AML-193 (cell line): Measurements from ENCODE around the gene UBLCP1.
A peak's percentile ranks its signal among the peaks of the same experiment; 100 is the strongest.
"Not testable (repeated sequence)": the region's sequence is repeated elsewhere in the genome, so short reads cannot be mapped to it uniquely, and the experiment has no call there.

Experiments
- DNase-seq, 2 experiments: peaks; one replicate each; lab custom pipeline; 2025; lab: John Stamatoyannopoulos, UW

Gene UBLCP1

GRCh38 chr5:159252195-159252594 is 10.9 kb upstream of the UBLCP1 start:
- no peak for DNase-seq

- no peak for DNase-seq
Observed at GRCh38 chr5:159257007-159257406, 6.1 kb upstream of the UBLCP1 start.

- no peak for DNase-seq
Observed at GRCh38 chr5:159257629-159258283, 5.3 kb upstream of the UBLCP1 start.

GRCh38 chr5:159258361-159258760 is 4.7 kb upstream of the UBLCP1 start:
- no peak for DNase-seq

GRCh38 chr5:159260212-159260611 is 2.9 kb upstream of the UBLCP1 start:
- DNase-seq: not testable (repeated sequence)

- peak in 1 of 2 experiments; percentile 31 for DNase-seq
Observed at GRCh38 chr5:159262472-159262858, 625 bp upstream of the UBLCP1 start.

- no peak for DNase-seq
Observed at GRCh38 chr5:159263569-159263905, 447 bp downstream of the UBLCP1 start.

GRCh38 chr5:159266764-159267163 is 3.7 kb downstream of the UBLCP1 start:
- not testable (repeated sequence) for DNase-seq

GRCh38 chr5:159269723-159270122 is 6.6 kb downstream of the UBLCP1 start:
- DNase-seq: no peak

GRCh38 chr5:159273923-159274322 is 10.8 kb downstream of the UBLCP1 start:
- DNase-seq: no peak

GRCh38 chr5:159274676-159275075 is 11.6 kb downstream of the UBLCP1 start:
- DNase-seq: peak in 1 of 2 experiments; percentile 14

GRCh38 chr5:159286420-159287035 is 23.4 kb downstream of the UBLCP1 start:
- DNase-seq: peak; percentile 50 to 67

- no peak for DNase-seq
Observed at GRCh38 chr5:159290741-159291140, 27.7 kb downstream of the UBLCP1 start.

- no peak for DNase-seq
Observed at GRCh38 chr5:159294921-159295320, 31.8 kb downstream of the UBLCP1 start.

- DNase-seq: not testable (repeated sequence)
Observed at GRCh38 chr5:159297300-159297699, 34.2 kb downstream of the UBLCP1 start.

GRCh38 chr5:159301466-159301865 is 38.4 kb downstream of the UBLCP1 start:
- DNase-seq: no peak

- not testable (repeated sequence) for DNase-seq
Observed at GRCh38 chr5:159301929-159302860, 39.1 kb downstream of the UBLCP1 start.

- DNase-seq: no peak
Observed at GRCh38 chr5:159303286-159303685, 40.2 kb downstream of the UBLCP1 start.

- no peak for DNase-seq
Observed at GRCh38 chr5:159304961-159305595, 42.0 kb downstream of the UBLCP1 start.

- no peak for DNase-seq
Observed at GRCh38 chr5:159309689-159310433, 46.8 kb downstream of the UBLCP1 start.

GRCh38 chr5:159310511-159310910 is 47.4 kb downstream of the UBLCP1 start:
- no peak for DNase-seq

GRCh38 chr5:159311063-159311462 is 48.0 kb downstream of the UBLCP1 start:
- DNase-seq: no peak
